SU-DHL-6 (cell line): Measurements from ENCODE around the gene TMEM131L.

ENCODE experiments used
- H2AFZ ChIP-seq: fragments of 200-600 bp; sonication (generic); 2 replicates; pipeline ENCODE4 v1.6.1; 2014; ENCODE audit warnings: low read depth, mild to moderate bottlenecking, moderate library complexity, mixed read lengths, antibody characterized with exemption, low read length; ENCODE audit not compliant: severe bottlenecking
- H3F3A ChIP-seq: fragments of 200-600 bp; shearing (Covaris generic); 2 replicates; pipeline ENCODE4 v1.6.0; 2016; ENCODE audit warnings: antibody characterized with exemption, mild to moderate bottlenecking; ENCODE audit not compliant: insufficient read depth
- H3K27ac ChIP-seq: fragments of 200-600 bp; sonication (generic); 2 replicates; pipeline ENCODE4 v1.5.1; 2016; ENCODE audit warnings: low read depth, mild to moderate bottlenecking, low read length, moderate library complexity, mixed read lengths
- H3K27me3 ChIP-seq: fragments of 200-600 bp; sonication (generic), shearing (Covaris generic); 2 replicates; pipeline ENCODE4 v1.6.0; 2014; ENCODE audit warnings: mild to moderate bottlenecking, low read length
- H3K36me3 ChIP-seq: fragments of 200-600 bp; sonication (generic); 2 replicates; pipeline ENCODE4 v1.6.1; 2014; ENCODE audit warnings: mild to moderate bottlenecking, low read length, mixed read lengths
- H3K4me2 ChIP-seq: fragments of 300-600, 200-600 bp; shearing (Covaris generic), sonication (generic); 2 replicates; pipeline ENCODE4 v1.6.0; 2014; ENCODE audit warnings: low read length, low read depth, mild to moderate bottlenecking; ENCODE audit not compliant: poor library complexity, severe bottlenecking
- H3K4me3 ChIP-seq: fragments of 200-600 bp; sonication (generic); 2 replicates; pipeline ENCODE4 v1.5.1; 2014; ENCODE audit warnings: antibody characterized with exemption, low read length, mild to moderate bottlenecking, mixed read lengths; ENCODE audit not compliant: insufficient read depth, poor library complexity, severe bottlenecking
- H3K79me2 ChIP-seq: fragments of 200-600 bp; sonication (generic); 2 replicates; pipeline ENCODE4 v1.6.1; 2014; ENCODE audit warnings: mild to moderate bottlenecking, low read length, moderate library complexity; ENCODE audit not compliant: insufficient read depth
- H3K9ac ChIP-seq: fragments of 200-600 bp; sonication (generic); 2 replicates; pipeline ENCODE4 v1.7.0; 2014; ENCODE audit warnings: mild to moderate bottlenecking, low read length
- H3K9me2 ChIP-seq: fragments of 200-600 bp; sonication (generic); replicated peaks from 2 replicates; pipeline ENCODE4 v1.6.1; 2014; ENCODE audit warnings: low read length; ENCODE audit not compliant: insufficient read depth
- H3K9me3 ChIP-seq: fragments of 200-600 bp; sonication (generic); 2 replicates; pipeline ENCODE4 v1.6.1; 2014; ENCODE audit warnings: low read length, mixed read lengths; ENCODE audit not compliant: insufficient read depth
- H4K20me1 ChIP-seq: fragments of 200-600 bp; sonication (generic); 2 replicates; pipeline ENCODE4 v1.6.1; 2014; ENCODE audit warnings: low read depth, mild to moderate bottlenecking, antibody characterized with exemption, low read length, moderate library complexity, mixed read lengths
- EZH2phosphoT487 ChIP-seq: fragments of 200-600 bp; sonication (generic), shearing (Covaris generic); conservative IDR thresholded peaks from 2 replicates; pipeline ENCODE4 v1.6.1; 2018; ENCODE audit warnings: mild to moderate bottlenecking, antibody characterized with exemption, low read length, moderate library complexity, mixed read lengths
- TF ChIP-seq, protein P1 (sequence below): fragments of 200-600 bp; sonication (generic); IDR thresholded peaks from one replicate; pipeline ENCODE4 v1.5.1; 2017; ENCODE audit warnings: antibody characterized with exemption, mild to moderate bottlenecking, low read length, moderate library complexity; ENCODE audit not compliant: insufficient read depth, poor library complexity, severe bottlenecking

TMEM131L gene

DNA sequence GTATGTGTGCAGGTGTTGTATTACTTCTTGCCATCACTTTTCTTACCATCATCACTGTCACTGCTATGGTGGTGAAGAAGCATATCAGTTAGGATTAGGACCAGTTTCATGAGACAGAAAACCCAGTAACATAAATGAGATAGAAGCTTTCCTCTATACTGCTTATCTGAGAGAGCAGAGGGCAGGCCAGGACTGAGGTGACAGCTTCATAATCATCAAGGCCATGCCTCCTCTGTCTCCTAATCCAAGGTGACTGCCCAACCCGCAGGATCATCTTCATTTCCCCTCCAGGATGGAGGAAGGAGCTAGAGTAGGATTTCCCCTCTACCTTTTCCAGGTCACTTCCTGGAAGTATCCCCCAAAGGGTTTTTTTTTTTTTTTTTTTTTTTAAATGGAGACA, 35.4 kb downstream of the TMEM131L start:
- peaks cover 50% of the 10 kb centered on the region for H4K20me1 ChIP-seq

DNA sequence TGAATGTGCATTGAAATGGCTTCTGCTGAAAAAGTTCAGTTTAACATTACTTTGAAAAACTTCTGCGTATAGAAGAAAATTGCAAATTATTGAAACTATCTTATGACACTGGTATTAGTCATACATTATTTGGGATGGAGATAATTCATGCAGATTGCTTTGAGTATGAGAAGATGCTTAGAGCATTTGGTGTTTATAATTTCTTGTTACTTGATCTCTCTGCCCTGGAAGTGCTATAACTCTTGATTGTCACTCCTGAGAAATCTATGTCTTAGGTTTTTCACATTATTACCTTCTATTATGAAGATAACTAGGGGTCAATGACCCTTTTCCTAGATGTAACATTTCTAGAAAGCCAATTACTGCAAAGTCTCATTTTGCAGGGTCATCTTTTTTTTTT, 36.4 kb downstream of the TMEM131L start:
- TF ChIP-seq, protein P1, sequence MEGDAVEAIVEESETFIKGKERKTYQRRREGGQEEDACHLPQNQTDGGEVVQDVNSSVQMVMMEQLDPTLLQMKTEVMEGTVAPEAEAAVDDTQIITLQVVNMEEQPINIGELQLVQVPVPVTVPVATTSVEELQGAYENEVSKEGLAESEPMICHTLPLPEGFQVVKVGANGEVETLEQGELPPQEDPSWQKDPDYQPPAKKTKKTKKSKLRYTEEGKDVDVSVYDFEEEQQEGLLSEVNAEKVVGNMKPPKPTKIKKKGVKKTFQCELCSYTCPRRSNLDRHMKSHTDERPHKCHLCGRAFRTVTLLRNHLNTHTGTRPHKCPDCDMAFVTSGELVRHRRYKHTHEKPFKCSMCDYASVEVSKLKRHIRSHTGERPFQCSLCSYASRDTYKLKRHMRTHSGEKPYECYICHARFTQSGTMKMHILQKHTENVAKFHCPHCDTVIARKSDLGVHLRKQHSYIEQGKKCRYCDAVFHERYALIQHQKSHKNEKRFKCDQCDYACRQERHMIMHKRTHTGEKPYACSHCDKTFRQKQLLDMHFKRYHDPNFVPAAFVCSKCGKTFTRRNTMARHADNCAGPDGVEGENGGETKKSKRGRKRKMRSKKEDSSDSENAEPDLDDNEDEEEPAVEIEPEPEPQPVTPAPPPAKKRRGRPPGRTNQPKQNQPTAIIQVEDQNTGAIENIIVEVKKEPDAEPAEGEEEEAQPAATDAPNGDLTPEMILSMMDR, result no peak
- TF ChIP-seq EZH2phosphoT487, result no peak
- Histone ChIP-seq H3K9ac (no peak overlapping the region), H3K27ac (no peak overlapping the region), H3K4me3 (no peak overlapping the region), H3F3A (peaks cover 14% of the 10 kb centered on the region; the same call in 1 of the 2 replicates), H4K20me1 (peaks cover 52% of the 10 kb centered on the region), H3K27me3 (no peaks in the 10 kb centered on the region), H3K36me3 (peaks cover 9% of the 10 kb centered on the region; the same call in 1 of the 2 replicates), H3K79me2 (peaks cover 100% of the 10 kb centered on the region), H3K9me2 (no peaks in the 10 kb centered on the region), H3K4me2 (no peak overlapping the region), H2AFZ (no peak overlapping the region), H3K9me3 (no peaks in the 10 kb centered on the region)

More for the DNA sequence above, 35.4 kb downstream of the TMEM131L start:
- H3K79me2 ChIP-seq, result peaks cover 100% of the 10 kb centered on the region
- H3K9me3 ChIP-seq, result no peaks in the 10 kb centered on the region
- peaks cover 19% of the 10 kb centered on the region; the same call in 1 of the 2 replicates for H3F3A ChIP-seq
- H3K27ac ChIP-seq, result no peak overlapping the region
- H3K36me3 ChIP-seq, result peaks cover 14% of the 10 kb centered on the region; the same call in 1 of the 2 replicates
- H3K9me2 ChIP-seq, result no peaks in the 10 kb centered on the region
- TF ChIP-seq EZH2phosphoT487, result no peak
- no peak overlapping the region for H3K9ac ChIP-seq
- H3K27me3 ChIP-seq, result no peaks in the 10 kb centered on the region
- no peak overlapping the region for H3K4me3 ChIP-seq
- H2AFZ ChIP-seq, result no peak overlapping the region
- H3K4me2 ChIP-seq, result no peak overlapping the region

DNA sequence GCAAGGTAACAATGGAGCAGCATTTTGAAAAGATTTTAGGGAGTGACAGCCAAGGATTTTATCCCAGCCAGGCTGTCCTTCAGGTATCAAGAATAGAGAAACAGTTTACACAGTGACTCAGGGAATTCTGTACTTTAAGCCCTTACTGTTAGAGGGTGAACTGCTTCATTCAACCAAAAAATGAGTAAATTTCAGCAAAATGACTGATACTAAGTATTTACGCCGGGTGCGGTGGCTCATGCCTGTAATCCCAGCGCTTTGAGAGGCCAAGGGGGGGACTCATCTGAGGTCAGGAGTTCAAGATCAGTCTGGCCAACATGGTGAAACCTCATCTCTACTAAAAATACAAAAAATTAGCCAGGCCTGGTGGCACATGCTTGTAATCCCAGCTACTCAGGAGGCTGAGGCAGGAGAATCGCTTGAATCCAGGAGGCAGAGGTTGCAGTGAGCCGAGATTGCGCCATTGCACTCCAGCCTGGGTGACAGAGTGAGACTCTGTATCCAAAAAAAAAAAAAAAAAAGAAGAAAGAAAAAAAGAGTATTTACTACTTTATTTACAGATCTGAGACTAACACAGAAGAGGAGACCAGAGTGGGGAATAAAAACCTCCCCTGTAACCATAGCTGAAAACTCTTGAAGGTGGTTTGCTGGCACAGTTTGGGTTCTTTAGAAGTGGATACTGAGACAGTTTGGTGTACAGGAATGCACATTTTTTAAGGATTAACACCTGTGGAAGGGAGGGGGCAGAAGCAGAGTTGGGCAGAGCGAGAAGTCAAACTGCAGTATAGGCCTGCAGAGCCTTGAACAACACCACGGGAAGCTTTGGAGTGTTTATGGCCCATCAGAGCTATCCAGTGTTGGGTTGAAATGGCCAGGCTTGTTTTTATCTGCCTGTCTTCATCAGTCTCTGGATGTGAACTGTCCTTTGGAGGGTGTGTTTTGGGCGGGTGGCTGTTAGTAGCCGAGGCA, 40.5 kb downstream of the TMEM131L start:
- TF ChIP-seq, protein P1, result no peak
- no peak for TF ChIP-seq EZH2phosphoT487
- Histone ChIP-seq H3K27ac (no peak overlapping the region), H3K79me2 (peaks cover 100% of the 10 kb centered on the region)

More for the DNA sequence above, 40.5 kb downstream of the TMEM131L start:
- Histone ChIP-seq H3K36me3 (peaks cover 39% of the 10 kb centered on the region), H3K9ac (no peak overlapping the region), H3K9me3 (no peaks in the 10 kb centered on the region), H3K4me3 (no peak overlapping the region), H3K9me2 (no peaks in the 10 kb centered on the region), H3K27me3 (no peaks in the 10 kb centered on the region), H4K20me1 (peaks cover 65% of the 10 kb centered on the region), H3F3A (peaks cover 17% of the 10 kb centered on the region; the same call in 1 of the 2 replicates), H3K4me2 (no peak overlapping the region), H2AFZ (no peak overlapping the region)
